HFF-Myc (cell line): ENCODE results near the gene MIPEP.

ENCODE experiments used
- DNase-seq: peaks from one replicate; pipeline ENCODE4 v3.0.0-alpha.2; 2011; ENCODE audit warnings: low read depth; ENCODE audit errors: extremely low read depth
- H3K4me3 ChIP-seq: replicated peaks from 2 replicates; pipeline ENCODE4 v1.5.1; 2011; ENCODE audit warnings: low read depth, mild to moderate bottlenecking, control low read depth, low read length
- CTCF ChIP-seq: IDR thresholded peaks from 2 replicates; pipeline ENCODE4 v1.5.1; 2012; ENCODE audit warnings: mild to moderate bottlenecking, low read depth, low read length, control low read depth; ENCODE audit errors: missing control alignments

MIPEP gene

GRCh38 chr13:23810685-23811240 is 78.4 kb downstream of the MIPEP start:
- no peak overlapping the region for H3K4me3 ChIP-seq
- no peak for TF ChIP-seq CTCF
- DNase-seq = no peak

DNA sequence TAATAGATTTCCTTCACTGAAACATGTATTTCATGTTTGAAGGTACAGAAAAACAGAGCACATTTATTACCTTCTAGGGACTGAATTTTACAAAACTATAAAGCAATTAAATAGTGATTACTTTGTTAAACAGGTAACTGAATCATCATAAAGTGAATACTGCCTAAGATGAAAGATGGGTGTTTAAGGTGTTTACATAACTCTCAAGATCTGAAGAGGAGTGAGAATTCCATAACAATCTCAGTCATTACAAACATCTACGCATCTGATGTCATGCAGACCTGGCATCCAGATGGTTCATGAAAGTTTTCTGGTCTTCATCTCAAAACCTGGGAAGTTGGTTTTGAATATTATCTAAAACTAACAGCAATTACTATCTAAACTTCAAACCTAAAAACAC is 80.4 kb downstream of the MIPEP start:
- no peak for DNase-seq
- H3K4me3 ChIP-seq = no peak overlapping the region
- no peak for TF ChIP-seq CTCF

DNA sequence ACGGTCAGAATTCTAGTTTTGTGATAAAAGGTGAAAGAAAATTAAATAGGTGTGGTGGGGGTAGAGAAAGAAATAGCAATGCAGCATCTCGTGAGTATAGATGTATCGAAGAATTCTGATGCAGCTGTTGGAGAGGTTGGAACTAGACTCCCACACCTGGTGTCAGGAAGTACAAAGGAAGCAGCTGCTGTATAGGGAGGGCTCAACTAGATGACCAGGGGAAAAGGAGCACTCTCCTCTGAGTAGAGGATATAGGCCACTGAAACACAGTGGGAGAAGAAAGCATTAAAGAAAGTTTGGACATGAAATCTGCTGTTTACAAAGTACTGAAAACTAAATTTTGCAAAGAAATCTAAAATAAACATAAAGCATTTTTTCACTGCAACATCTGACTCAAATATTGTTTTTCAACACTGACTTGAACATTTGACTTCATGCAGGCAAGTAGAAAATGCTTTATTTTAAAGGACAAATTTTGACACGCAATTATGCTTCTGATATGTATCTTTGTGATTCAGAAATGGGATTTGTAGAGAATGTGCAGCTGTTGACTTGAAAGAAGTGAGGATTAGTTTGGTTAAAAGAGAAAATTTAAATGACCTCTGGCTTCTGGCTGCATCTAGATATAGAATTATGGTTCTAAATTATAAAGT is 82.2 kb downstream of the MIPEP start:
- TF ChIP-seq CTCF = no peak
- DNase-seq = no peak
- H3K4me3 ChIP-seq = no peak overlapping the region

- TF ChIP-seq CTCF = no peak
- H3K4me3 ChIP-seq = no peak overlapping the region
- no peak for DNase-seq
Observed at GRCh38 chr13:23805821-23806220, 83.4 kb downstream of the MIPEP start.

- TF ChIP-seq CTCF = no peak
- no peak for DNase-seq
- no peak overlapping the region for H3K4me3 ChIP-seq
Observed at GRCh38 chr13:23805122-23805521, 84.1 kb downstream of the MIPEP start.

GRCh38 chr13:23804166-23804565 is 85.0 kb downstream of the MIPEP start:
- DNase-seq = no peak
- TF ChIP-seq CTCF = no peak

GRCh38 chr13:23801141-23801540 is 88.1 kb downstream of the MIPEP start:
- no peak for TF ChIP-seq CTCF
- no peak overlapping the region for H3K4me3 ChIP-seq
- no peak for DNase-seq

More at GRCh38 chr13:23804166-23804565, 85.0 kb downstream of the MIPEP start:
- H3K4me3 ChIP-seq = no peak overlapping the region
